ENCODE data around the gene IFNAR1. TPM values are rescaled to one million over a fixed set of nuclear protein-coding genes. Genes with fewer than 3 reads are reported as not detected.
"Not testable (repeated sequence)": the region's sequence is repeated elsewhere in the genome, so short reads cannot be mapped to it uniquely, and the experiment has no call there.

IFNAR1 gene
- total RNA-seq, 1 experiment from 2014 or later, result 6.8 TPM

- DNase-seq (ENCODE audit: low spot score), result no peak
Observed at GRCh38 chr21:33375101-33375644, 50.4 kb downstream of the IFNAR1 start.

GRCh38 chr21:33377221-33377920 is 52.6 kb downstream of the IFNAR1 start:
- no peak for DNase-seq (ENCODE audit: low spot score)

- DNase-seq (ENCODE audit: low spot score), result no peak
Observed at GRCh38 chr21:33378081-33378480, 53.3 kb downstream of the IFNAR1 start.

- not testable (repeated sequence) for DNase-seq (ENCODE audit: low spot score)
Observed at GRCh38 chr21:33379934-33380333, 55.2 kb downstream of the IFNAR1 start.

- peak; percentile 84 for DNase-seq (ENCODE audit: low spot score)
Observed at GRCh38 chr21:33380483-33380998, 55.8 kb downstream of the IFNAR1 start.

GRCh38 chr21:33381381-33381780 is 56.6 kb downstream of the IFNAR1 start:
- not testable (repeated sequence) for DNase-seq (ENCODE audit: low spot score)

- DNase-seq (ENCODE audit: low spot score), result peak; percentile 76
Observed at GRCh38 chr21:33383056-33383888, 58.5 kb downstream of the IFNAR1 start.

- no peak for DNase-seq (ENCODE audit: low spot score)
Observed at GRCh38 chr21:33384841-33385331, 60.1 kb downstream of the IFNAR1 start.

GRCh38 chr21:33386222-33386784 is 61.5 kb downstream of the IFNAR1 start:
- DNase-seq (ENCODE audit: low spot score), result no peak

- no peak for DNase-seq (ENCODE audit: low spot score)
Observed at GRCh38 chr21:33387294-33387693, 62.5 kb downstream of the IFNAR1 start.

GRCh38 chr21:33388188-33388587 is 63.4 kb downstream of the IFNAR1 start:
- no peak for DNase-seq (ENCODE audit: low spot score)

- no peak for DNase-seq (ENCODE audit: low spot score)
Observed at GRCh38 chr21:33390479-33390878, 65.7 kb downstream of the IFNAR1 start.

GRCh38 chr21:33391656-33392055 is 66.9 kb downstream of the IFNAR1 start:
- DNase-seq (ENCODE audit: low spot score), result no peak

GRCh38 chr21:33392284-33392985 is 67.7 kb downstream of the IFNAR1 start:
- no peak for DNase-seq (ENCODE audit: low spot score)

GRCh38 chr21:33393348-33393747 is 68.6 kb downstream of the IFNAR1 start:
- no peak for DNase-seq (ENCODE audit: low spot score)

GRCh38 chr21:33394260-33394659 is 69.5 kb downstream of the IFNAR1 start:
- no peak for DNase-seq (ENCODE audit: low spot score)

- DNase-seq (ENCODE audit: low spot score), result no peak
Observed at GRCh38 chr21:33395891-33396331, 71.1 kb downstream of the IFNAR1 start.

- DNase-seq (ENCODE audit: low spot score), result no peak
Observed at GRCh38 chr21:33396436-33396835, 71.7 kb downstream of the IFNAR1 start.

- no peak for DNase-seq (ENCODE audit: low spot score)
Observed at GRCh38 chr21:33396951-33397350, 72.2 kb downstream of the IFNAR1 start.

GRCh38 chr21:33397717-33398116 is 72.9 kb downstream of the IFNAR1 start:
- no peak for DNase-seq (ENCODE audit: low spot score)

GRCh38 chr21:33398361-33398760 is 73.6 kb downstream of the IFNAR1 start:
- no peak for DNase-seq (ENCODE audit: low spot score)
